Measurements from ENCODE around the gene GJD4. TPM values are rescaled to one million over a fixed set of nuclear protein-coding genes. Genes with fewer than 3 reads are reported as not detected.

GJD4 gene
- polyA plus RNA-seq, 1 donor from 2014 or later: not detected

DNA sequence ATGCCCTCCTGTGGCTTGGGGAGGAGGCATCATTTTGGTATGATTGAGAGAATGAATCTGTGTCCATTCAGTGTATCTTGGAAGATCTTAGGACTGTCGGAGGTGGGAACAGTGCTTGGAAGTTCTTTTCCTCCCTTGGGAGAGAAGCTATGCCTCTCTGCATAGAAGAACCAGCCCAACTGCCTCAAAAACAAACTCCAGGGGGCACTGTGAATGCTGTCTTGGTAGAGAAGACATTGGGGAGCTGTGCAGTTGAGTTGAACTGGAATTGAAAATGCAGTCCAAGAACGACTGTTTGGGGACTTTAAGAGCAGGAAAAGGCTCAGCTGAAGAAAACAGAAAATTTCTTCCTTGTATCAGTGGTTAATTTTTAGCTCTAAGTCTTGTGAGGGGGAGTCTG is 4.9 kb upstream of the GJD4 start:
- Histone ChIP-seq H3K9me3 (ENCODE audit: low read length) (no peaks in the 10 kb centered on the region), H3K36me3 (ENCODE audit: insufficient read depth, low read length) (no peaks in the 10 kb centered on the region), H3K4me3 (ENCODE audit: low read length) (no peak overlapping the region), H3K79me2 (replicated peaks; ENCODE audit: insufficient read depth, low read length) (no peaks in the 10 kb centered on the region), H4K20me1 (ENCODE audit: insufficient read depth) (no peaks in the 10 kb centered on the region), H3K4me2 (ENCODE audit: low read length) (no peak overlapping the region), H3K27me3 (ENCODE audit: insufficient read depth, low read depth, low read length) (no peaks in the 10 kb centered on the region), H2AFZ (ENCODE audit: low read depth, low read length) (no peak overlapping the region), H3K27ac (ENCODE audit: low read length) (no peak overlapping the region), H3K9ac (ENCODE audit: low read length) (no peak overlapping the region), H3K9me2 (ENCODE audit: insufficient read depth, low read length) (no peaks in the 10 kb centered on the region), H3F3A (ENCODE audit: insufficient read depth, low read length, poor library complexity, severe bottlenecking) (no peaks in the 10 kb centered on the region)
- TF ChIP-seq SMC3 (conservative IDR thresholded peaks at IDR 0.05; ENCODE audit: poor library complexity) (no peak), POLR2AphosphoS5 (IDR thresholded peaks at IDR 0.05) (no peak), MXI1 (conservative IDR thresholded peaks at IDR 0.05; ENCODE audit: poor library complexity, severe bottlenecking) (no peak), EZH2 (IDR thresholded peaks at IDR 0.05; ENCODE audit: borderline replicate concordance, insufficient read depth, low read length, poor library complexity, severe bottlenecking) (no peak), EP300 (conservative IDR thresholded peaks at IDR 0.05; ENCODE audit: poor library complexity, severe bottlenecking) (no peak), RAD21 (conservative IDR thresholded peaks at IDR 0.05) (no peak), TAF1 (IDR thresholded peaks at IDR 0.05; ENCODE audit: low read depth) (no peak)
- TF ChIP-seq, protein P1, sequence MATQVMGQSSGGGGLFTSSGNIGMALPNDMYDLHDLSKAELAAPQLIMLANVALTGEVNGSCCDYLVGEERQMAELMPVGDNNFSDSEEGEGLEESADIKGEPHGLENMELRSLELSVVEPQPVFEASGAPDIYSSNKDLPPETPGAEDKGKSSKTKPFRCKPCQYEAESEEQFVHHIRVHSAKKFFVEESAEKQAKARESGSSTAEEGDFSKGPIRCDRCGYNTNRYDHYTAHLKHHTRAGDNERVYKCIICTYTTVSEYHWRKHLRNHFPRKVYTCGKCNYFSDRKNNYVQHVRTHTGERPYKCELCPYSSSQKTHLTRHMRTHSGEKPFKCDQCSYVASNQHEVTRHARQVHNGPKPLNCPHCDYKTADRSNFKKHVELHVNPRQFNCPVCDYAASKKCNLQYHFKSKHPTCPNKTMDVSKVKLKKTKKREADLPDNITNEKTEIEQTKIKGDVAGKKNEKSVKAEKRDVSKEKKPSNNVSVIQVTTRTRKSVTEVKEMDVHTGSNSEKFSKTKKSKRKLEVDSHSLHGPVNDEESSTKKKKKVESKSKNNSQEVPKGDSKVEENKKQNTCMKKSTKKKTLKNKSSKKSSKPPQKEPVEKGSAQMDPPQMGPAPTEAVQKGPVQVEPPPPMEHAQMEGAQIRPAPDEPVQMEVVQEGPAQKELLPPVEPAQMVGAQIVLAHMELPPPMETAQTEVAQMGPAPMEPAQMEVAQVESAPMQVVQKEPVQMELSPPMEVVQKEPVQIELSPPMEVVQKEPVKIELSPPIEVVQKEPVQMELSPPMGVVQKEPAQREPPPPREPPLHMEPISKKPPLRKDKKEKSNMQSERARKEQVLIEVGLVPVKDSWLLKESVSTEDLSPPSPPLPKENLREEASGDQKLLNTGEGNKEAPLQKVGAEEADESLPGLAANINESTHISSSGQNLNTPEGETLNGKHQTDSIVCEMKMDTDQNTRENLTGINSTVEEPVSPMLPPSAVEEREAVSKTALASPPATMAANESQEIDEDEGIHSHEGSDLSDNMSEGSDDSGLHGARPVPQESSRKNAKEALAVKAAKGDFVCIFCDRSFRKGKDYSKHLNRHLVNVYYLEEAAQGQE (IDR thresholded peaks at IDR 0.05; ENCODE audit: borderline replicate concordance): no peak
- TF ChIP-seq, protein P2, sequence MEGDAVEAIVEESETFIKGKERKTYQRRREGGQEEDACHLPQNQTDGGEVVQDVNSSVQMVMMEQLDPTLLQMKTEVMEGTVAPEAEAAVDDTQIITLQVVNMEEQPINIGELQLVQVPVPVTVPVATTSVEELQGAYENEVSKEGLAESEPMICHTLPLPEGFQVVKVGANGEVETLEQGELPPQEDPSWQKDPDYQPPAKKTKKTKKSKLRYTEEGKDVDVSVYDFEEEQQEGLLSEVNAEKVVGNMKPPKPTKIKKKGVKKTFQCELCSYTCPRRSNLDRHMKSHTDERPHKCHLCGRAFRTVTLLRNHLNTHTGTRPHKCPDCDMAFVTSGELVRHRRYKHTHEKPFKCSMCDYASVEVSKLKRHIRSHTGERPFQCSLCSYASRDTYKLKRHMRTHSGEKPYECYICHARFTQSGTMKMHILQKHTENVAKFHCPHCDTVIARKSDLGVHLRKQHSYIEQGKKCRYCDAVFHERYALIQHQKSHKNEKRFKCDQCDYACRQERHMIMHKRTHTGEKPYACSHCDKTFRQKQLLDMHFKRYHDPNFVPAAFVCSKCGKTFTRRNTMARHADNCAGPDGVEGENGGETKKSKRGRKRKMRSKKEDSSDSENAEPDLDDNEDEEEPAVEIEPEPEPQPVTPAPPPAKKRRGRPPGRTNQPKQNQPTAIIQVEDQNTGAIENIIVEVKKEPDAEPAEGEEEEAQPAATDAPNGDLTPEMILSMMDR (IDR thresholded peaks at IDR 0.05; ENCODE audit: poor library complexity, severe bottlenecking): no peak

DNA sequence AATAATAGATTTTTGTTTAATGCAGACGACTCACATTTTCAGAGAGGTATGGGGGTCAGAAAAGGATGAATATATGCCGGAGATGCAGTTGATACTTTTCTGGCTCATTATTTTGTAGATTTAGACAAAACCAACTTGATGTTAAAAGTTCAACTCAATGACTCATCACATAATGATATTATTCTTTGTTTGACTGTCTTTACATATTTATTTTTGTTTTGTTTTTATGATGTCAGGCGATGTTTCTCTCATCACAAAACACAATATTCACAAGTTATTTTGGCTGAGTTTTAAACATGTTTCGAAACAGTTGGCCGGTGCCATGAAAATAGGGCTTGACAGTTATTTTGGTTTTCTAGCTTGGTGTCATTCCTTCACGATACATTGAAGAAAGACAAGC is 1.3 kb downstream of the GJD4 start:
- Histone ChIP-seq H3K27ac (ENCODE audit: low read length) (no peak overlapping the region), H3K79me2 (replicated peaks; ENCODE audit: insufficient read depth, low read length) (no peaks in the 10 kb centered on the region), H3K4me2 (ENCODE audit: low read length) (no peak overlapping the region), H3K9me3 (ENCODE audit: low read length) (no peaks in the 10 kb centered on the region), H3K36me3 (ENCODE audit: insufficient read depth, low read length) (no peaks in the 10 kb centered on the region), H3F3A (ENCODE audit: insufficient read depth, low read length, poor library complexity, severe bottlenecking) (no peaks in the 10 kb centered on the region), H4K20me1 (ENCODE audit: insufficient read depth) (no peaks in the 10 kb centered on the region), H3K27me3 (ENCODE audit: insufficient read depth, low read depth, low read length) (no peaks in the 10 kb centered on the region), H3K9ac (ENCODE audit: low read length) (no peak overlapping the region), H3K4me3 (ENCODE audit: low read length) (no peak overlapping the region), H3K9me2 (ENCODE audit: insufficient read depth, low read length) (no peaks in the 10 kb centered on the region), H2AFZ (ENCODE audit: low read depth, low read length) (no peak overlapping the region)
- TF ChIP-seq EP300 (conservative IDR thresholded peaks at IDR 0.05; ENCODE audit: poor library complexity, severe bottlenecking): no peak
- TF ChIP-seq RAD21 (conservative IDR thresholded peaks at IDR 0.05): no peak
- TF ChIP-seq, protein P1 (IDR thresholded peaks at IDR 0.05; ENCODE audit: borderline replicate concordance): no peak
- no peak for TF ChIP-seq MXI1 (conservative IDR thresholded peaks at IDR 0.05; ENCODE audit: poor library complexity, severe bottlenecking)
- no peak for TF ChIP-seq TAF1 (IDR thresholded peaks at IDR 0.05; ENCODE audit: low read depth)
- TF ChIP-seq, protein P2 (IDR thresholded peaks at IDR 0.05; ENCODE audit: poor library complexity, severe bottlenecking): no peak
- TF ChIP-seq POLR2AphosphoS5 (IDR thresholded peaks at IDR 0.05): no peak
- TF ChIP-seq SMC3 (conservative IDR thresholded peaks at IDR 0.05; ENCODE audit: poor library complexity): no peak
- TF ChIP-seq EZH2 (IDR thresholded peaks at IDR 0.05; ENCODE audit: borderline replicate concordance, insufficient read depth, low read length, poor library complexity, severe bottlenecking): no peak

Measured in neural cell (in vitro differentiated cells).